ENCODE results near the gene NDUFA13.

Gene NDUFA13

DNA sequence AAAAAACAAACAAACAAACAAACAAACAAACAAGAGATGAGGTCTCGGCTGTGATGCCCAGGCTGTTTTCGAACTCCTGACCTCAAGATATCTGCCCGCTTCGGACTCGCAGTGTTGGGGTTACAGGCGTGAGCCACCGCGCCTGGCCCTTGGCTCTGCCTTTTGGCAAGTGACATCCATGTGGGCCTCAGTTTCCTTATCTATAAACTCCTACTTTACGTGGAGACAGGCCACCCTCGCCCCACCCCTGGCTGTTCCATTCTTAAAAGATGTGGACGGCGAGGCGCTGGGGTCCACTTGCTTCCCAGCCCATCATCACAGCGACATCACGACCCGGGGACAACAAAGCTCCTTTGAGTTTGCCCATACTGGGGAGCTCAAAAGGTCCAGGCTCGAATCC lies 2.3 kb upstream of the NDUFA13 start:
- no peak for DNase-seq

DNA sequence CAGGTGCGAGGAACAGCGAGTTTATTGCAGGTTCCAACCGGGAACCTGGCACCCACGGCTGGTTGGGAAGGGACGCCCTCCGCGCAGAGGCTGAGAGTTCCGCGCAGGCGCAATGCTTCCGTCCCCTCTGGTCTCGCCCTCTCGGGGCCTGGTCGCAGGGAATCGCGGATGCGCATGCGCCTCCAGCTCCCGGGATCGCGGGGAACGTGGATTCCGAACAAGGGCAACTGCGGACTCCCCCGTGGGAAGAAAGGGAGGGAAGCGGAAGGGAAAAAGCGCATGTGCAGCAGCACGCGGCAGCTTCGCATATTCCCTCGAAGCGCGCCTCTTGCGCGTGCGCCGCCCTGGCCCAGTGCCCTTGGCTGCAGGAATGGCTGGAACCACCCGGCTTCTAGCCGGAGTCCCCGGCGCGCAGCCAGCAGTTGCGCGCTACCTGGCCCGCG lies 1.8 kb upstream of the NDUFA13 start:
- DNase-seq: no peak

- DNase-seq: no peak
Observed at GRCh38 chr19:19514881-19515641, 964 bp upstream of the NDUFA13 start, which contains the start of gene TSSK6. Gene TSSK6 (minus strand): TSS chr19:19515548. CDS start chr19:19515427, 121 bp downstream.

DNA sequence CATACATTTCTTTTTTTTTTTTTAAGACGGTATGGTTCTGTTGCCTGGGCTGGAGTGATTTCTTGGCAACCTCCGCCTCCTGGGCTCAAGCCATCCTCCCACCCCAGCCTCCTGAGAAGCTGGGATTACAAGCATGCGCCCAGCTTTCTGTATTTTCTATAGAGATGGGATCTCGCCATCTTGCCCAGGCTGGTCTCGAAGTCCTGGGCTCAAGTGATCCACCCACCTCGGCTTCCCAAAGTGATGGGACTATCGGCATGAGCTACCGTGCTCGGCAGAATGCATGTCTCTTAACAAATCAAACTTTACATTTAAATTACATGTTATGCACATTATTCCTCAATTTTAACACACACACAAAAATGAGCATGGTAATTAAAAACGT lies 1.2 kb downstream of the NDUFA13 start:
- DNase-seq: no peak

DNA sequence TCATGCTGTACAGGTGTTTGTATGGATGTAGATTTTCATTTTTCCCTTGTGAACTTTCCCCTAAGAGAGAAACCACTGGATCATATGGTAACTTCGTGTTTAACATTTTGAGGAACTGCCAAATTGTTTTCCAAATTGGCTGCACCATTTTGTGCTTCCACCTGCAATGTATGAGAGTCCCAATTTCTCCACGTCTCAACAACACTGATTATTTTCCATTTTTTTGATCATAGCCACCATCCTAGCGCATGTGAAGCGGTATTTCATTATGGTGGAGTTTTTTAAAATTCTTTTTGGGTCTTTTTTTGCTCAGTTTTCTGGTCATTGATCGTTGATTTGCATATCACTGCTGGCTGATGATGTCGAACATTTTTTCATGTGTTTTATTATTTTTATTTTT lies 5.0 kb downstream of the NDUFA13 start:
- DNase-seq: no peak

- DNase-seq: no peak
Observed at GRCh38 chr19:19523177-19523576, 7.2 kb downstream of the NDUFA13 start.

GRCh38 chr19:19524053-19524452 lies 8.0 kb downstream of the NDUFA13 start:
- DNase-seq: no peak

DNA sequence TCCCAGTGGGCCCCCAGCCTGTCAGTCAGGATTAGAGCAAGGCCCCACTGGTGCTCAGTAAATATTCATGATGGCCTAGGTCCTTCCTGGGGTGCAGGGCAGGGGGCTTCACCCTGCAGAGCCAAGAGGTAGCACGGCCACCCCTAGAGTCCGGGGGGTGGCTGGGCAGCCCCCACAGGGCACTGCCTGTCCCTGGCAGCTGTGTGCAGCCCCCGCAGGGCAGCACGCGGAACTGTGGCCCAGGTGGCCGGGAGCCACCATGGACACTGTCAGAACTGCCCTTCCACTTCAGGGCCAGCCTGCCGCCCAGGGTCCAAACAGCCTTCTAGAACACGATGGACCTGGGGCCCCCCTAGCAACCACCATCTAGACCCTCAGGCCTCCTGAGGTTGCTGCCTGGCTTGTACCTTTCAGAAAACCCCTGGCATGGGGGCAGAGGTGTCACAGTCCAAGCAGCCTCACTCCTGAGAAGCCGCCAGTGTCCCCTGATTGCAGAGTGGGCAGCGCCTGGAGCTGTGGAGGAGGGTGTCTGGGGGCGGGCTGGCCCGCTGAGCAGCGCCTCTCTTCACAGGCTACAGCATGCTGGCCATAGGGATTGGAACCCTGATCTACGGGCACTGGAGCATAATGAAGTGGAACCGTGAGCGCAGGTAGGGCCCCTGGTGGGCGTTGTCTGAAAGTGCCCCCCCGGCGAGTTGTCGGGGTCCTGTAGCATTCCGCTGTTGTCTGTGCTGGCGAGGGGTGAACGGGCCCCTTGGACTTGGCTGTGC lies 9.8 kb downstream of the NDUFA13 start:
- no peak for DNase-seq

DNA sequence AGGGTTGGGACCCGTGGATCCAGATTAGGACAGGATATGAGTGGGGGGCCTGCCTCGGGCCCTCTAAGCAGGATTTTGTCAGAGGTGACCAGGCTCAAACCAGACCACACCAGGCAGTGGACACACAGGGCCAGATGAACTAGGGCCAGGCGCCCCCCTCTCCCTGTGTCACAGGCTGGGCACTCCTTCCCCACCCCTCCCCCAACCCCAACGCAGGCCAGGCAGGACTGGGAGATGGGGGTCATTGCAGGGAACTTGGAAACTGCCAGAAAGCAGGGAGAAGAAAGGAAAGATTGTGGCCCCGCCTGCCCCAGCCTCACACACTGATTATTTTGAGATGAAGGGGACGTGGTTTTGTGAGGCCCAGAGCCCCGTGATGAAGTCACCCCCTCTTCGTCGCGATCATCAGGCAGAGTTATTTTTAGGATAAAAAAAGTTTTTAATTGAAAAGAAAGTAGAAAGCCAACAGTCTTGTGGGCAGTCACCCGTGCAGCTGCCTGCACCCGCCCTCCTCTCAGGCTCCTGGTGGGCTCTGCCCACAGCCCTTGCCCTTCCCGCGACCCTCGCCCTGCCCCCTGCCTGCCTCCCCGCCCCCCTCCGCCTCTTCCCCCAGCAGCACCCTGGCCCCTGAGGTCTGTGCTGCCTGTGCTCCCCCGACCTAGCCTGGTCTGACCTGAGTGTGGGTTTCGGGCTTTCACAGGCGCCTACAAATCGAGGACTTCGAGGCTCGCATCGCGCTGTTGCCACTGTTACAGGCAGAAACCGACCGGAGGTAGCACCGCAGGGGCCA lies 10.8 kb downstream of the NDUFA13 start:
- no peak for DNase-seq

- no peak for DNase-seq
Observed at GRCh38 chr19:19527371-19527656, 11.3 kb downstream of the NDUFA13 start.

DNA sequence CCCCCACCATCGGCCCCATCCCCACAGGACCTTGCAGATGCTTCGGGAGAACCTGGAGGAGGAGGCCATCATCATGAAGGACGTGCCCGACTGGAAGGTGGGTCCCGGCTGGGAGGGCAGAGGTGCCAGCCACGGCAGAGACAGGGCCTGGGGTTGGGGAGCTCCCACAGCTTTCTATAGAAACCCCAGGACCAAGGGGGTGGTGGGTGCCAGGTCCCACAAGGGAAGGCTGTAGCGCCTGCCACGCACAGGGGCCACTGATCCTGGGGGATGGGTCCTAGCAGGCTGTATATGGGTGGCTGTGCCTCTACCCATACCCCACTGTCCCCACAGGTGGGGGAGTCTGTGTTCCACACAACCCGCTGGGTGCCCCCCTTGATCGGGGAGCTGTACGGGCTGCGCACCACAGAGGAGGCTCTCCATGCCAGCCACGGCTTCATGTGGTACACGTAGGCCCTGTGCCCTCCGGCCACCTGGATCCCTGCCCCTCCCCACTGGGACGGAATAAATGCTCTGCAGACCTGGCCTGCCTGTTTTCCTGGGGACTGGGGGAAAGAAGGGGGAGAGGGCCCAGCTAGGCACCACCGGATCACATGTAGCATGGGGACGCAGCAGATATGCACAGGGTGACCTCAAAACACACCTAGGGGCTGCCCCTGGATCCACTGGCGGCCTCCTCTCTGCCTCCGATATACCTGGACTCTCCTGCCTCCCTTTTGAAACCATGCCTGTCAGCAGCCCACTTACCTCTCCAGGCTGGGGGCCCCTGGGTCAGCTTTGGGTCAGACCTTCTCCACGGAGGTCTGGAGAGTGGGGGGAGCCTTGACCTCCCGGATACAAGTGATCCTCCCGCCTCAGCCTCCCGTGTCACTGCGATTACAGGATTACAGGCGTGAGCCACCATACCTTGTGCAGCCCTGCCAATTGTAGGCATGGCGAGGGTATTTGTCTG lies 11.9 kb downstream of the NDUFA13 start:
- DNase-seq: no peak

DNA sequence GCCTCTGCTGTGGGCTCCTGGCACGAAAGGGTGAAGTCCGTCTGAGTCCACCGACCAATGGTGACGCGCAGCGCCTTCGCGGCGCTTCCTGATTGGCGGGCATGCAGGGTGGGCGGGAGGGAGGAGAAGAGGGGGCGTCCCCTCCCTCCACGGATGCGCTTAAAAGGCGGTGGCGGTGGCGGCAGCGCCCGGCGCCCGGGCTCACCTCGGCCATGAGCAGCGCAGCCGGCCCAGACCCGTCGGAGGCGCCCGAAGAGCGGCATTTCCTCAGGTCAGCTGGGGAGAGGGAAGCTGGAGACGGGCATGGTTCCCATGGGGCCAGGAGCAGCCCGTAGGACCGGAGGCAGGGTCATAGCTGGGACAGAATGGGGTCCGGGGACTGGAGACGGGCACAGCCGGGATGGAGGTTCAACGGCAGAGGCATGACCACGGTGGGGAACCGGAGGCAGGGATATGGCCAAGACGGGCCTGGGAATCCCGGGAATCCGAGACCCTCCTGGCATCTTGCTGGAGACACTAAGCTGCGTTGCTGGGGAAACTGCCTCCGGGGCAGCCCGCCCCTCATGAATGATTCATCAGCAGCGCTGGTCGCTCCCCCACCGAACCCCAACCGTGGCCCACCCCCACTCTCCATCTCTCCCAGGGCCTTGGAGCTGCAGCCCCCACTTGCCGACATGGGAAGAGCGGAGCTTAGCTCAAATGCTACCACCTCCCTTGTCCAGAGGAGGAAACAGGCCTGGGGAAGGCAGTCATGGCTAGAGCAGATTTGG lies 12.9 kb downstream of the NDUFA13 start, which contains the start of gene YJEFN3:
Gene YJEFN3 (plus strand): TSS at position 191 of the 770 bp plus-strand sequence. CDS start 22 bp downstream, at position 213.
- no peak for DNase-seq

GRCh38 chr19:19529783-19530422 lies 13.9 kb downstream of the NDUFA13 start:
- no peak for DNase-seq

GRCh38 chr19:19530423-19530804 lies 14.4 kb downstream of the NDUFA13 start:
- DNase-seq: no peak

DNA sequence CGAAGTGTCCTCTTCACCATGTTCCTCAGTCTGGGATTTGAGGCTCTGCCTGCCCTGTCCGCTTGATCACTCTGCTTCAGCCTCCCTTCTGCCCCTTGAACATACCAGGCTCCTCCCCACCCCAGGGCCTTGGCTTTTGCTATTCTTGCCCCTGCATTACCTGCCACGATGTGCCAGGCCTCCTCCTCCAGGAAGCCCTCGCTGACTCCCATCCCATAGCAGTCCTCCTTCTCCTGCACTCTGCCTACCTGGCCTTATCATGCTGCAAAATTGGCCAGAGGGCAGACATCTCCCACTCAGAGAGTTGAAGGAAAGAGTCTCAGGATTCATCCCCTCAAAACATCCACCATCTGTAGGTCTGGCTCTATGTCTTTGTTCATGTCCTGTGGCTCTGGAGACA lies 14.9 kb downstream of the NDUFA13 start:
- no peak for DNase-seq

- peak; percentile 51 for DNase-seq
Observed at GRCh38 chr19:19531951-19532805, 16.2 kb downstream of the NDUFA13 start.

DNA sequence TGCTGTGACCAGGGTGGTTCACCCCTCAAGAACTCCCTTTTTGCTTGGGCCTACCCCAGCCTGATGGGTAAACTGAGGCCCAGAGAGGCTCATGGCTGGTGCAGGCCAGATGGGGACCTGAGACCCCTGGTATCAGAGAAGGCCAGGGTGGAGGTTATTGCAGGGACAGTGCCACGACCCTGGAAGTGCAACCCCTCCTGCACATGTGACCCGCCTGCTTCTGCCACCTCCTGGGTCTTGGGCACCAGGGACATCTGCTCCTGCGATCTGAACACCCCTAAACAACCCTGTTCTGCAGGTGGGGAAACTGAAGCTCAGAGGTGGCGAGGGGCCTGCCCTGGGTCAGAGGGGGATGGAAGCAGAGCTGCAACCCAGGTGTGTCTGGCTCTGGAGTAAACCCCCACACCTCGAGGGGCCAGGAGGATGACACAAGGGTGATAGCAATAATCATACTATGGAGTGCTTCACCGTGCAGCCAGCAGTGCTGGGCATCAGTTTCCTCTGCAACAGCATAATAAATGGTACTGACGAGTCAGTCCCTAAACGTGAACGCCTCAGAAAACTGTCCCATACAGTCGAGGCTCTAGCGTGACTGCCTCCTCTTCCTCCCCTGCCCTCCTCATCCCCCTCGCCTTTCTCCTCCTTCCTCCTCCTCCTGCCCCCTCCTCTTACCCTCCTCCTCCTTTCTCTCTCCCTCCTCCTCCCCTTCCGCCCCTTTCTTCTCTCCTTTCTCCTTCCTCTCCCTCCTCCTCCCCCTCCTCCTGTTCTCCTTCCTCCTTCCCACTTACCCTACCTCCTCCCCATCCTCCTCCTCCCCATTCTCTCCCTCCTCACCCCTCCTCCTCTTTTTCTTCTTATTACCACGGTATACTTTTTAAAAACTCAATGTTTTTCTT lies 17.0 kb downstream of the NDUFA13 start:
- no peak for DNase-seq

GRCh38 chr19:19533841-19534240 lies 17.8 kb downstream of the NDUFA13 start:
- no peak for DNase-seq

Measured in NCI-H774 (cell line).